ENCODE results near the gene HNRNPA2B1.

- TF ChIP-seq ELF4 (IDR thresholded peaks at IDR 0.05): no peak
- TF ChIP-seq L3MBTL2 (conservative IDR thresholded peaks at IDR 0.05): no peak
- no peak for TF ChIP-seq FOXA1 (IDR thresholded peaks at IDR 0.05)
- no peak for TF ChIP-seq BHLHE40 (IDR thresholded peaks at IDR 0.05; ENCODE audit: borderline replicate concordance)
- no peak for TF ChIP-seq PKNOX1 (IDR thresholded peaks at IDR 0.05)
- TF ChIP-seq HDGF (IDR thresholded peaks at IDR 0.05; ENCODE audit: borderline replicate concordance): no peak
- no peak for TF ChIP-seq ARNT (IDR thresholded peaks at IDR 0.05)
- no peak for TF ChIP-seq TARDBP (IDR thresholded peaks at IDR 0.05)
- TF ChIP-seq ZNF384 (IDR thresholded peaks at IDR 0.05): no peak
These were observed 14.7 kb downstream of the HNRNPA2B1 start for GRCh38 chr7:26185844-26186180.

Data from HEK293T (cell line).